NCI-H2107 treated with DMSO at 0.1 percent for 48 hours (cell line): ENCODE data around the gene MT1H.
"Not testable (repeated sequence)": the region's sequence is repeated elsewhere in the genome, so short reads cannot be mapped to it uniquely, and the experiment has no call there.

Experiments
- DNase-seq: peaks from one replicate; lab custom pipeline; 2025; ENCODE audit not compliant: unreplicated experiment; lab: John Stamatoyannopoulos, UW

The MT1H gene

DNA sequence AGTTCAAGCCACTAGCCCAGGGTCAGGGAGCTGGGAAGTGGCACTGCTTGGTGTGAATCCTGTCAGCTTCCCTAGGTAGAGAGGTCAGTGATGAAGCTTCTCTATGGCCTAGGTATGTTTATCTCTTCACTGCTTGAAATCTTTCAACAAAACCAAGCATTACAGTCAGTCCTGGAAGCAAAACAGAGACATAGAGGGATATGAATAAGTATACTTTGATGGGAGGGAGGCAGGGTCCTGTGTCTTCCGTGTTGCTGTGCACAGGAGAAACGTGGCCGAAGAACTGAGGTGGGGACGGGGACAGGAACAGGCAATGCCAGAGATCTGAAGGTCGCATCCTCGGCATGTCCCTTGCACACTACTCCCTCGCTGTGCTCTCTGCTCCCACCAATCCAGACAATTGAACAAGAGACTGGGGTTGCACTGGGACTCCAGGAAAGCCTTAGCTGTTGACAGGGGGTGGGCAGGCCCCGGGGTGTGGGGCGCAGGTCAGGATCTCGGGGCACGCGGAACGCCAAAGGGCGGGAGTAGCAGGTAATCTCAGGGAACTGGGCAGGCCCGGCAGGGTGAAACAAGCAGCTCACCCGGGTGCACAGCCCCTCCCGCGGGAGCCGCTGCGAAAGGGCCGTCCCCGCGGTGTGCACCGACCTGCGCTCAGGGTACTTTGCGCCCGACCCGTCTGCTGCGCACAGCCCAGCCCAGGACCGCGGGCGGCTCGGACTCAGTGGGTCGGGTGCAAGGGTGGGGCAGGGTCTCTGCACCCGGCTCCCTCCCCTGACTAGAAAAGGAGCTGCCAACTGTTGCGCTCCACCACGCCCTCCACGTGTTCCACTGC lies at the start of gene MT1H:
TSS of gene MT1H (plus strand) at position 810 of the 835 bp plus-strand sequence. CDS start 71 bp downstream, outside the sequence.
- DNase-seq: no peak

DNA sequence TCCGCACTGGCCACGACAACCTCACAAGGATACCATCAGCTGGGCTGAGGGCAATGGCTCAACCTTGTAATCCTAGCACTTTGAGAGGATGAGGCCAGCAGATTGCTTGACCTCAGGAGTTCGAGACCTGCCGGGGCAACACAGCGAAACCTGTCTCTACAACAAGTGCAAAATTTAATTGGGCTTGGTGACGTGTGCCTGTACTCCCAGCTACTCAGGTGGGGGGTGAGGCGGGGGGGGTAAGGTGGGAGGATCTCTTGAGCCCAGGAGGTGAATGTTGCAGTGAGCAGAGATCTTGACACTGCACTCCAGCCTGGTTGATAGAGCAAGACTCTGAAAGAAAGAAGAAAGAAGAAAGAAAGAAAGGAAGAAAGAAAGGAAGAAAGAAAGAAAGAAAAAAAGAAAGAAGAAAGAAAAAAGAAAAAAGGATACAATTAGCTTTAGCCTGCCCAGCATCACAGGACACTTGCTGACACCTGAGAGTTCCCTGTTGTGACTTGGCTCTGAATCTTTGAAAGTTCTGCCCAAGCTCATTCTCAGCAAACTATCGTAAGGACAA lies 49.2 kb upstream of the MT1H start:
- DNase-seq: no peak

DNA sequence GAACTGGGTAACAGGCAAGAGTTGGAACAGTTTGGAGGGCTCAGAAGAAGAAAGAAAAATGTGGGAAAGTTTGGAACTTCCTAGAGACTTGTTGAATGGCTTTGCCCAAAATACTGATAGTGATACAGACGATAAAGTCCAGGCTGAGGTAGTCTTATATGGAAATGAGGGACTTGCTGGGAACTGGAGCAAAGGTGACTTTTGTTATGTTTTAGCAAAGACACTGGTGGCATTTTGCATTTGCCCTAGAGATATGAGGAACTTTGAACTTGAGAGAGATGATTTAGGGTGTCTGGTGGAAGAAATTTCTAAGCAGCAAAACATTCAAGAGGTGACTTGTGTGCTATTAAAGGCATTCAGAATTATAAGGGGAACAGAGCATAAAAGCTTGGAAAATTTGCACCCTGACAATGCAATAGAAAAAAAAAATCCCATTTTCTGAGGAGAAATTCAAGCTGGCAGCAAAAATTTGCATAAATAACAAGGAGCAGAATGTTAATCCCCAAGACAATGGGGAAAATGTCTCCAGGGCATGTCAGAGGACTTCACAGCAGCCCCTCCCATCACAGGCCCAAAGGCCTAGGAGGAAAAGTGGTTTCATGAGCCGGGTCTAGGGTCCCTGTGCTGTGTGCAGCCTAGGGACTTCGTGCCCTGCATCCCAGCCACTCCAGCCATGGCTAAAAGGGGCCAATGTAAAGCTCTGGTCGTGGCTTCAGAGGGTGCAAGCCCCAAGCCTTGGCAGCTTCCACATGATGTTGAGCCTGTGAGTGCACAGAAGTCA lies 47.8 kb upstream of the MT1H start:
- not testable (repeated sequence) for DNase-seq

DNA sequence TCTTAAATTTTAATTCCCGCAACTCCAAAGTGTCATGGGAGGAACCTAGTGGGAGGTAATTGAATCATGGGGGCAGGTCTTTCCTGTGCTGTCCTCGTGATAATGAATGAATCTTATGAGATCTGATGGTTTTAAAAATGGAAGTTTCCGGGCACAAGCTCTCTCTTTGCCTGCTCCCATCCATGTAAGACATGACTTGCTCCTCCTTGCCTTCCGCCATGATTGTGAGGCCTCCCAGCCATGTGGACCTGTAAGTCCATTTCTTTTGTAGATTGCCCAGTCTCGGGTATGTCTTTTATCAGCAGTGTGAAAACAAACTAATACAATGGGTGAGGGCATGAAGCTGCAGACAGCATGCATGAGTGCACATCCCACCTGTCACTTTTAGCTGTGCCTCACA lies 46.4 kb upstream of the MT1H start:
- not testable (repeated sequence) for DNase-seq

DNA sequence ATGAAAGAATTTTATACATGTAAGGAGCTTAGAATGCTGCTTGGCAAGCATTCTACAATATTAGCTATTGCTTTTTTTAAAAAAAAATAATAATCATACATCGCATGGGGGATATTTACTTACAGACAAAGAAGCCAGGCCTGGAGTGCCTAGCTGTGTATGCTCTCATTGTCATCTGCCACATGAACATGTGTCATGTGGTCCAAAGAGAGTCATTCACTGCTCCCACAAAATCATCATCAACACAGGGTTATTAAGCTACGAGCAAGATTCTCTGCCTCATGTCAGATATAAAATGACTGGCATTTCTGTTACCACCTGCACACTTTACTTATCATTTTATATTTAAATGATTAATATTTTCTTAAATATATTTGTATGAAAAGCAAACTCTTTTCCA lies 46.0 kb upstream of the MT1H start:
- no peak for DNase-seq

GRCh38 chr16:56625140-56625942 lies 44.3 kb upstream of the MT1H start, which contains the start of gene MT1E:
Gene MT1E, plus strand, starts transcription at chr16:56625781. Its CDS starts 71 bp downstream, at chr16:56625852.
- no peak for DNase-seq

DNA sequence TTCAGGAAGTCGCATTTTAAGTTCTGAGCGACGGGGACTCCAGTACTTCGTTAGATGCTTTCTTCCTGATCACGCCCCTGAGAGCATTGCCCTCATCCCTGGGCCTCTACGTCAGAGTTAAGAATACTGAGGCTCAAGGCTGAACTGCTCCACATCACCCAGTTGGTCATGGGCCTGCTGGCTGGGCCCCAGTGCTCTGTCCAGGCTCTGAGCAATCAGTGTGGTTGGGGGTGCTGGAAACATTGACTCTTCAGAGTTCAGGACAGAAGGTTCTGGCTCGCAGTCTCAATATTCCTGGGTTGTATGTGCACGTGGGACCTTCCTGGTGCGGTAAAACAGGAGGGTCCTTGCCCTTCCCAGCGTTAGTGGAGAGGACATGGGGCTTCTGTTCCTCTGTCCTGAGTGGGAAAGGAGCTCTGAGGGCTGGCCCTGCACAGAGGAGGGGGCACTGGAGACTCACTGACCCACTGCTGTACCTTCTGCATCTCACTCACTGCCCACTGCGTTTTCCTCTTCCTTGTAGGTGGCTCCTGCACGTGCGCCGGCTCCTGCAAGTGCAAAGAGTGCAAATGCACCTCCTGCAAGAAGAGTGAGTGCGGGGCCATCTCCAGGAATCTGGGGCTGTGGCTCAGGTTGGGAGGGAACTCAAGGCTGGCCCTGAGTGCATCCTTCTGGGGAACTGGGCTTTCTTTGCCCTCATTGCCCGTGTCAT lies 43.5 kb upstream of the MT1H start:
- no peak for DNase-seq

DNA sequence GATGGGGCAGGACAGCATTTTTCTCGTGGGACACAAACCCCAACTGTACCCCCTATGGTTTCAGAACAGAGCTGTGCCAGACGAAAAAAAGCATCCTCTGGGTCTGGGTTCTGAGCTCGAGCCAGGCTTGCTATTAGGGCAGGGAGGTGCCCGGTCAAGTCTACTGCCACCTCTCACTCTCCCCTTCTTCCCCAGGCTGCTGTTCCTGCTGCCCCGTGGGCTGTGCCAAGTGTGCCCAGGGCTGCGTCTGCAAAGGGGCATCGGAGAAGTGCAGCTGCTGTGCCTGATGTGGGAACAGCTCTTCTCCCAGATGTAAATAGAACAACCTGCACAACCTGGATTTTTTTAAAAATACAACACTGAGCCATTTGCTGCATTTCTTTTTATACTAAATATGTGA lies 42.9 kb upstream of the MT1H start:
- no peak for DNase-seq

DNA sequence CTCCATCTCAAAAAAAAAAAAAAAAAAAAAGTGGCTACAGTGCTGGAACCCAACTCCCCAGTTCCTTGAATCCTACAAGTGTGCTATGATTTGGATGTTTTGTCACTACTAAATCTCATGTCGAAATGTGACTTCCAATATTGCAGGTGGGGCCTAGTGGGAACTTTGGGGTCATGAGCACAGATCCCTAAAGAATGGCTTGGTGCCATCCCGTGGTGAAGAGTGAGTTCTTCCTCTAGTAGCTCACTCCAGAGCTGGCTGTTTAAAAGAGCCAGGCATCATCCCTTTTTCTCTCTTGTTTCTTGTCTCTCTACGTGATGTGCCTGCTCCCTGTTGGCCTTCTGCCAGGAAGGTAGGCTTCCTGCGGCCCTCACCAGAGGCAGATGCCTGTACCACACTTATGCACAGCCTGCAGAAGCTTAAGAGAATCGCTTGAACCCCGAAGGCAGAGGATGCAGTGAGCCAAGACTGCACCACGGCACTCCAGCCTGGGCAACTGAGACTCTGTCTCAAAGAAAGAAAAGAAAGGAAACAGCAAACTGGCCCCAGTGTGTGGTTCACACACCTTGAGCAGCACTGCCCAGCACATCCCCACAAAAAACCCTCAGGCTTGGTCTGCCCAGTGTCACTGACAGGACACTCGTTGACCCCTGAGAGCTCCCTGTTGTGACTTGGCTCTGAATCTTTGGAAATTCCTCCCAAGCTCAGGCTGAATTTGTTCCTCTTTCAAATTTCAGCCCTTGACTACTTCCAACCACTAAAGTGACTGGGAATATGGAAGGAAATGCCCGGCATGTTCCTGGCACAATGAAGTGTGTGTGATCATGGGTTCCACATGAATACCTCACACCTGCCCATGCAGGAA lies 40.9 kb upstream of the MT1H start:
- DNase-seq: no peak

- DNase-seq: no peak
These were observed 40.1 kb upstream of the MT1H start for GRCh38 chr16:56629531-56629930.

DNA sequence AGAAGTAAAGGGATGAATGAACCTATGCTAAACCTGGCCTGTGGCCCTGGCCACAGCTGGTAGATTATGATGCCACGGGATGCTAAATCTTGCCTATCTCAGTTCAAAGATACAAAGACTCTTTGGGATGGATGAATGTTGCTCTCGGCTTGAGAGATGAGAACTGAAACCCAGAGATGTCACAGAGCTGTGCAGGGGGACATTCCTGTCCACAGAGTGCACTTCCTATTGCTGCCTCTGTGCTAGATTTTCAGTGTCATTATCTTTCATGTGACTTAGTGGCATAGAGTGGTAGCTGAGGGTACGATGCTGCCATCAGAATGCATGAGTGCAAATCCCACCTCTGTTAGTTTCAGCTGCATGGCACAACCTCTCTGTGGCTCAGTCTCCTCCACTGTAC lies 39.5 kb upstream of the MT1H start:
- no peak for DNase-seq

- DNase-seq: no peak
These were observed 38.4 kb upstream of the MT1H start for GRCh38 chr16:56631197-56631596.

GRCh38 chr16:56631832-56632155 lies 37.8 kb upstream of the MT1H start:
- DNase-seq: no peak

DNA sequence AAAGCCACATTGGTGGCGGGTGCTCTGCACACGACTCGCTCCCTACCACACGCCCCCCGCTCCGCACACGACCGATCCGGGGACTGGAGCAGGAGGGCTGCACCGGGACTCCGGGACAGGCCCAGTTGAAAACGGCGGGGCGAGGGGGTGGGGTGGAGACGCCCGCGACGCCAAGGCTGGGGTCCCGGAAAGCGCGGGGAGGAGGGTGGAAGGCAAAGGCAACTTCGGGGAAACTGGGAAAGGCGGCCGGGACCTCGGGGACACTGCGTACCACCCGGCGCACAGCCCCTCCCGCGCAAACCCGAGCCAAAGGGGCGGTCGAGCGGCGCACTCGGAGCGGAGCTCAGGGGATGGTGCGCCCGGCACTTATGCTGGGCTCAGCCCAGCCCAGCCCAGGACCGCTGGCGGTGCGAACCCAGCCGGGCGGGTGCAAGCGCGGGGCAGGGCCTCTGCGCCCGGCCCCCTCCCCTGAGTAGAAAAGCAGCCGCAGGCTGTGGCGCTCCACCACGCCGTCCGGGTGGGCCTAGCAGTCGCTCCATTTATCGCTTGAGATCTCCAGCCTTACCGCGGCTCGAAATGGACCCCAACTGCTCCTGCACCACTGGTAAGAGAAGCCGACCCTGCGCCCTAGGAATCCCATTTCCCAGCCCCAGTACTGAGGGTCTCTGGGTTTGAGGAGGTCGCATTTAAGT lies 37.3 kb upstream of the MT1H start, which contains the start of gene MT1M:
TSS of gene MT1M (plus strand) at position 504 of the 692 bp plus-strand sequence. CDS start at position 577, 73 bp downstream.
- DNase-seq: no peak

GRCh38 chr16:56632848-56633365 lies 36.7 kb upstream of the MT1H start:
- no peak for DNase-seq

DNA sequence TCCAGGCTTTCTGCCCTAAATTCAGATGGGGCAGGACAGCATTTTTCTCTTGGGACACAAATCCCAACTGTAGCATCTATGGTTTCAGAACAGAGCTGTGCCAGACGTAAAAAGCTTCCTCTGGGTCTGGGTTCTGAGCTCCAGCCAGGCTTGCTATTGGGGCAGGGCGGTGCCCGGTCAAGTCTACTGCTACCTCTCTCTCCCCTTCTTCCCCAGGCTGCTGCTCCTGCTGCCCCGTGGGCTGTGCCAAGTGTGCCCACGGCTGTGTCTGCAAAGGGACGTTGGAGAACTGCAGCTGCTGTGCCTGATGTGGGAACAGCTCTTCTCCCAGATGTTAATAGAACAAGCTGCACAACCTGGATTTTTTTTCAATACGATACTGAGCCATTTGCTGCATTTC lies 36.1 kb upstream of the MT1H start:
- no peak for DNase-seq

DNA sequence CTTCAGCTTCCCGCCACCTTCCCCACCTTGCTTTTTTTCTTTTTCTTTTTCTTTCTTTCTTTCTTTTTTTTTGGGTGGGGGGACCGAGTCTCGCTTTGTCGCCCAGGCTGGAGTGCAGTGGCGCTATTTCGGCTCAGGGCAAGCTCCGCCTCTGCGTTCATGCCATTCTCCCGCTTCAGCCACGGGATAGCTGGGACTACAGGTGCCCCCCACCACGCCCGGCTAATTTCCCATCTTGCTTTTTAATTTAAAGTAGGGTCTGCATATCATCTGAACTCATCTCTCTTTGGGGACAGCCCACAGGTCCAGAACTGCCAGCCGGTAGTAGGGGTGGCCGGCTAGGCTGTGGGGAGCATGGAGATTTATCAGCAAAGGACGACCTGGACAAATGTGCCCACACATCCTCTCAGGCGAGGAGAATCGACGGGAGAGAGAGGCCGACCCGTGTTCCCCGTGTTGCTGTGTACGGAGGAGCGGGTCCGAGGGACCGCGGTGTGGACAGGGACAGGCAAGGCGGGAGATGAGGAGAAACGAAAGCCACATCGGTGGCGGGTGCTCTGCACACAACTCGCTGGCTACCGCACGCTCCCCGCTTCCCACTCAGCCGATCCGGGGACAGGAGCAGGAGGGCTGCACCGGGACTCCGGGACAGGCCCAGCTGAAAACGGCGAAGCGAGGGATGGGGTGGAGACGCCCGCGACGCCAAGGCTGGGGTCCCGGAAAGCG lies 34.7 kb upstream of the MT1H start:
- DNase-seq: no peak

DNA sequence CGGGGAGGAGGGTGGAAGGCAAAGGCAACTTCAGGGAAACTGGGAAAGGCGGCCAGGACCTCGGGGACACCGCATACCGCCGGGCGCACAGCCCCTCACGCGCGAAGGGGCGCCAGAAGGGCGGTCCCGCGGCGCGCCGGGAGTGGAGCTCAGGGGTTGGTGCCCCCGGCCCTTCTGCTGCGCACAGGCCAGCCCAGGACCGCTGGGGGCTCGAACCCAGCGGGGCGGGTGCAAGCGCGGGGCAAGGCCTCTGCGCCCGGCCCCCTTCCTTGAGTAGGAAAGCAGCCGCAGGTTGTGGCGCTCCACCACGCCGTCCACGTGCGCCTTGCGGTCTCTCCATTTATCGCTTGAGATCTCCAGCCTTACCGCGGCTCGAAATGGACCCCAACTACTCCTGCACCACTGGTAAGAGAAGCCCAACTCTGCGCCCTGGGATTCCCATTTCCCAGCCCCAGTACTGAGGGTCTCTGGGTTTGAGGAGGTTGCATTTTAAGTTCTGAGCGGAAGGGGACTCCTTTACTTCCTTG lies 34.1 kb upstream of the MT1H start:
- DNase-seq: no peak
